ENCODE data around the gene PRPF6. TPM values are rescaled to one million over a fixed set of nuclear protein-coding genes. Genes with fewer than 3 reads are reported as not detected.

Gene PRPF6
- total and polyA plus RNA-seq, 2 of the 13 experiments (the other 11 are each of a cell fraction or from before 2014, with no cell fraction given) = 63.7 to 101 TPM

- TF ChIP-seq ZSCAN25 (CRISPR knock-in tag; IDR thresholded peaks at IDR 0.05) (no peak), ZNF782 (CRISPR knock-in tag; IDR thresholded peaks at IDR 0.05; ENCODE audit: borderline replicate concordance) (no peak), LCORL (IDR thresholded peaks at IDR 0.05) (no peak), LCORL (CRISPR knock-in tag; IDR thresholded peaks at IDR 0.05) (no peak), JUN (CRISPR knock-in tag; IDR thresholded peaks at IDR 0.05) (no peak), MYNN (CRISPR knock-in tag; IDR thresholded peaks at IDR 0.05; ENCODE audit: low read depth) (no peak), AGO2 (optimal IDR thresholded peaks at IDR 0.05; ENCODE audit: low read depth, low read length) (peak; percentile 47), KMT2B (CRISPR knock-in tag; IDR thresholded peaks at IDR 0.05) (no peak), ATF5 (CRISPR knock-in tag; IDR thresholded peaks at IDR 0.05; ENCODE audit: low read depth) (no peak), HOMEZ (CRISPR knock-in tag; IDR thresholded peaks at IDR 0.05; ENCODE audit: low read depth) (no peak), AGO1 (IDR thresholded peaks at IDR 0.05; ENCODE audit: low read depth, low read length, poor library complexity, severe bottlenecking) (peak; percentile 1)
Observed at GRCh38 chr20:64038224-64038564, 57.3 kb downstream of the PRPF6 start (continued).

- H3K9ac ChIP-seq (ENCODE audit: insufficient read depth, low read depth, low read length) = no peak overlapping the region
- no peaks in the 10 kb centered on the region for H3K27me3 ChIP-seq (ENCODE audit: control insufficient read depth in 1 of 2, insufficient read depth in 2 of 2, low read length in 2 of 2)
- POLR2A ChIA-PET = interaction anchor here (3.6 to 10.1 kb wide), 4 partner anchors 15 to 59 kb away, joined by 32 to 252 read pairs (median 40); partner anchors contain the start of genes PRPF6, SAMD10, SOX18 and TCEA2
- no TSS peak for BruUV-seq (replicated peaks)
- 96% methylated on average over 89 of the region's 91 CpGs for WGBS (ENCODE audit: low lambda C conversion rate)
- H3K27ac ChIP-seq (ENCODE audit: extremely low read length, insufficient read depth, low read length) = peak overlapping the region; percentile 45
- no peak for ATAC-seq
- intact Hi-C loops (cut with micrococcal nuclease; ENCODE audit: unreplicated experiment) = no loop called here
- no peak for FAIRE-seq
- no peak overlapping the region for H3K4me3 ChIP-seq (replicated peaks in 1 of 3; ENCODE audit: insufficient read depth in 1 of 3, low read depth in 2 of 3, low read length in 3 of 3)
- H2AFZ ChIP-seq (ENCODE audit: low read length) = no peak overlapping the region
- peaks cover 6 to 9% of the 10 kb centered on the region in 2 experiments; a peak in 3 of 5 replicates for H3K36me3 ChIP-seq (replicated peaks in 1 of 2; ENCODE audit: control insufficient read depth in 1 of 2, insufficient read depth in 2 of 2, low read length in 2 of 2)
- no peaks in the 10 kb centered on the region for H4K20me1 ChIP-seq (ENCODE audit: insufficient read depth, low read length)
- H3K9me3 ChIP-seq (ENCODE audit: low read length) = no peaks in the 10 kb centered on the region
- DNase-seq (ENCODE audit: low spot score) = no peak
- CTCF ChIA-PET (ENCODE audit: low intra/inter-chr PET ratio, low total read pairs) = no interaction called here
- H3K4me2 ChIP-seq (ENCODE audit: low read depth, low read length) = no peak overlapping the region
- H3K79me2 ChIP-seq (ENCODE audit: insufficient read depth, low read length) = peaks cover 18% of the 10 kb centered on the region
- in situ Hi-C loops (cut with HindIII; ENCODE audit: extremely low pct_ligation_motif_present, low pct_unique_long_range_greater_than_20kb) = no loop called here
- peaks cover 71% of the 10 kb centered on the region for H3K4me1 ChIP-seq (ENCODE audit: insufficient read depth, low read length)
- TF ChIP-seq ZNF317 (CRISPR knock-in tag; IDR thresholded peaks at IDR 0.05) (no peak), FOXA1 (IDR thresholded peaks at IDR 0.05) (no peak), FOXA1 (CRISPR knock-in tag; IDR thresholded peaks at IDR 0.05) (no peak), ZNF687 (CRISPR knock-in tag; IDR thresholded peaks at IDR 0.05) (peak; percentile 3; the same call in 1 of the 2 replicates)
Observed at GRCh38 chr20:64038565-64039292, 57.8 kb downstream of the PRPF6 start.

Data from HepG2 (cell line).